Gastrocnemius medialis (tissue), 4 donors: ENCODE results near the gene UNC80.

Experiments
- POLR2A ChIP-seq, 2 donors: fragments of 450-650 bp; IDR thresholded peaks; one replicate each; pipeline ENCODE4 v1.6.1; 2017; ENCODE audit warnings: antibody characterized with exemption in 2 of 2, mild to moderate bottlenecking in 2 of 2, moderate library complexity in 2 of 2
- TF ChIP-seq, protein P1 (sequence below), 5 experiments: fragments of 450-650 bp in 3 of 5; fragments of 200-600 bp in 2 of 5; sonication (generic) in 2 of 5; IDR thresholded peaks in 4 of 5; conservative IDR thresholded peaks in 1 of 5; 1 replicate in 4 of 5; 2 replicates in 1 of 5; pipeline ENCODE4 v1.5.1; 2016 to 2019; ENCODE audit warnings: antibody characterized with exemption in 5 of 5, mild to moderate bottlenecking in 3 of 5, moderate library complexity in 3 of 5

DNA sequence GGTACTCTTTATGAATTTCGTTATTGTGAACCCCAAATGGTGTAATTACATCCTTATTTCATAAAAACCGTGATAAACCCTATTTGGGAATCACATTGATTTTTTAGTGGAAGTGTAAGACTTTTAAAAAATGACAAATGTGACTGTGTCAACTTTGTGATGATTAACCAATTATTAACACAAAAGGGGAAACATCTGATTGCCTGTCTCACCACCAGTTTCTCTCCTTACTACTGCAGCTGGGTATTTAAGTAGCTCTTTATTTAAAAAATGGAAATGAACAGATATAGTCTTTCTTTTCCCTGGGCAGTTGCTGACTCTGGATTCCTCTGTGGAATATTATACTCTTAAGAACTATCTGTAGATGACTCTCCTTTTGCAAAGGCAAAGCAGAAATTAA lies 219.2 kb downstream of the UNC80 start:
- TF ChIP-seq, protein P1, sequence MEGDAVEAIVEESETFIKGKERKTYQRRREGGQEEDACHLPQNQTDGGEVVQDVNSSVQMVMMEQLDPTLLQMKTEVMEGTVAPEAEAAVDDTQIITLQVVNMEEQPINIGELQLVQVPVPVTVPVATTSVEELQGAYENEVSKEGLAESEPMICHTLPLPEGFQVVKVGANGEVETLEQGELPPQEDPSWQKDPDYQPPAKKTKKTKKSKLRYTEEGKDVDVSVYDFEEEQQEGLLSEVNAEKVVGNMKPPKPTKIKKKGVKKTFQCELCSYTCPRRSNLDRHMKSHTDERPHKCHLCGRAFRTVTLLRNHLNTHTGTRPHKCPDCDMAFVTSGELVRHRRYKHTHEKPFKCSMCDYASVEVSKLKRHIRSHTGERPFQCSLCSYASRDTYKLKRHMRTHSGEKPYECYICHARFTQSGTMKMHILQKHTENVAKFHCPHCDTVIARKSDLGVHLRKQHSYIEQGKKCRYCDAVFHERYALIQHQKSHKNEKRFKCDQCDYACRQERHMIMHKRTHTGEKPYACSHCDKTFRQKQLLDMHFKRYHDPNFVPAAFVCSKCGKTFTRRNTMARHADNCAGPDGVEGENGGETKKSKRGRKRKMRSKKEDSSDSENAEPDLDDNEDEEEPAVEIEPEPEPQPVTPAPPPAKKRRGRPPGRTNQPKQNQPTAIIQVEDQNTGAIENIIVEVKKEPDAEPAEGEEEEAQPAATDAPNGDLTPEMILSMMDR (IDR thresholded peaks at IDR 0.05 in 4 of 5, conservative IDR thresholded peaks at IDR 0.05 in 1 of 5) = no peak
- TF ChIP-seq POLR2A (IDR thresholded peaks at IDR 0.05) = no peak
